GM19324 (cell line): ENCODE data around the gene ITGAE.
"Not testable (repeated sequence)": the region's sequence is repeated elsewhere in the genome, so short reads cannot be mapped to it uniquely, and the experiment has no call there.

ENCODE experiments used
- ATAC-seq: cut with Tn5 transposase; IDR thresholded peaks from one replicate; pipeline ENCODE4 v1.9.1; 2021; ENCODE audit warnings: mild to moderate bottlenecking, moderate library complexity; ENCODE audit not compliant: unreplicated experiment, low FRiP score

ITGAE gene

DNA sequence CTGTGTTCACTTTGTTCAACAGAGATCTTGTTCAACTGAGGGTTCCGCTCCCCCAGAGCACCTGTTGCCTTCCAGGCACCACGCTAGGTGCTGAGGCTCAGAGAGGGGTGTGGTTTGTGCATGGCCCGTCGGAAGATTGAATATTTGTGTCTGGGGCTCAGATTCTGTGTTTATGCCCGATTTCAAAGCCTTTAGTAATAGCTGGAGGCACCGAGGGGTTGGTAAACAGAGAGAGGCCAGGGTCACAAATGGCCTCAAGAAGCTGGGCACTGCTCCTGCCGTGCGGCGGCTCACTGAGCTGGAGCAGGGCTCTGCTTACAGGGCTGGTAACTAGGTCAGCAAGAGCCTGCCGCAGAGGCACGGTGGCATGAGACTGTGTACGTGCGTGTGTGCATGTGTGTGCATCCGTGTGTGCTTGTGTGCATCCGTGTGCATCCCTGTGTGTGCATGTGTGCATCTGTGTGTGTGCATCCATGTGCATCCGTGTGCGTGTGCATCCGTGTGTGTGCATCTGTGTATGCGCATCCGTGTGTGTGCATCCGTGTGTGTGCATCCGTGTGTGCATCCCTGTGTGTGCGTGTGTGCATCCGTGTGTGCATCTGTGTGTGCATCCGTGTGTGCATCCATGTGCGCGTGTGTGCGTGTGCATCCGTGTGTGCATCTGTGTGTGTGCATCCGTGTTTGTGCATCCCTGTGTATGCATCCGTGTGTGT lies 5.4 kb downstream of the ITGAE start:
- no peak for ATAC-seq

DNA sequence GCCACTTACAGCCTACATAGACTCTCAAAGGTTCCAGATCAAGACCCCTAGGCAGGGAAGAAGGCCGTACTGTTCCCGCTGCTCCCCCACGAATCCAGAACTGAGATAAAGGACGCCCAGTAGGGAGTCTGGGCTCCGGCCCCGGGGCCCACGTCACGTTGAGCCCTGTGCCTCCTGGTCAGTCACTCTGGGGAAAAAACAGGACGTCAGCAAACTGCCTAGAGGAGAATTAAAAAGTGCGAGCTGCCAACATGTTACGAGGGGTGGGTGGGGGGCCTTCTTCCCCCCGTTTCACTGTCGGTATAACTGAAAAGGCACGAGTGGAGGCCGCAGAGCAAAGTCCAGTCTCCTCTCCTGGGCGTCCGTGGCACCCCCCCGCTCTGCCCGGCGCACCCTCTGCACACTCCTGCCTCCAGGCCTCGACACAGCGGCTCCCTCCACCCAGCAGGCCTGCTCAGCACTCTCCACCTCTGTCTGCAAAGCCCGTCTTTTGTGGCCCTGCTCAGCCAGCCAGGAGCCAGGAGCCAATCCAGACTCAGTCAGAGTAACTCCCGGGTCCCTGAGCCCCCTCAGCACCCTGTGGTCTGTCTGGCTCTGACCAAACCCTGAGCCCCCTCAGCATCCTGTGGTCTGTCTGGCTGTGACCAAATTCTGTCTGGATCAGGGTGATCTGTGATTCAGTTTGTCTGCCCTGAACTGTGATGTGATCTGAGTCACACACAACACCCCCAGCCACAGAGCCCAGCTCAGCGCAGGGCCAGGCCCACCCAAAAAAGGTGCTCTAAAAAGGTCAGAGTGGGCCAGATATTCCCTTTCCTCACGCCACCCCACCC lies 6.2 kb downstream of the ITGAE start:
- ATAC-seq = no peak

DNA sequence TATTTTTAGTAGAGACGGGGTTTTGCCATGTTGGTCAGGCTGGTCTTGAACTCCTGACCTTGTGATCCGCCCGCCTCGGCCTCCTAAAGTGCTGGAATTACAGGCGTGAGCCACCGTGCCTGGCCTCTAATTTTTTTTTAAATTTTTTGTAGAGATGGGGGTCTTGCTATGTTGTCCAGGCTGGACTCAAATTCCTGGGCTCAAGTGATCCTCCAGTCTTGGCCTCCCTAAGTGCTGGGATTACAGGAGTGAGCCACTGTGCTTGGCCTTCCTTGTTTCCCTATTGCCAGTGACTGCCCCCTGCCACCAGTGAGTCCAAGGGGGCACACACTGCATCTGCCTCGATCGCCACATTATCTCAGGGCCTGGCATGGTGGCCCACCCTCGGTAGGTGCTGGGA lies 6.8 kb downstream of the ITGAE start:
- not testable (repeated sequence) for ATAC-seq

DNA sequence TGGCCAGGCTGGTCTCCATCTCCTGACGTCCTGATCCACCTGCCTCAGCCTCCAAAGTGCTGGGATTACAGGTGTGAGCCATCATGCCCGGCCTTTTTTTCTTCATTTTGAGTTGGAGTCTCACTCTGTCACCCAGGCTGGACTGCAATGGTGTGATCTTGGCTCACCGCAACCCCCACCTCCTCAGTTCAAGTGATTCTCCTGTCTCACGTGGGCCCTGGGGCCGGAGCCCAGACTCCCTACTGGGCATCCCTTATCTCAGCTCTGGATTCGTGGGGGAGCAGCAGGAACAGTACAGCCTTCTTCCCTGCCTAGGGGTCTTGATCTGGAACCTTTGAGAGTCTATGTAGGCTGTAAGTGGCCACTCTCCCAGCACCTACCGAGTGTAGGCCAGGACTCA lies 7.7 kb downstream of the ITGAE start:
- ATAC-seq = not testable (repeated sequence)

DNA sequence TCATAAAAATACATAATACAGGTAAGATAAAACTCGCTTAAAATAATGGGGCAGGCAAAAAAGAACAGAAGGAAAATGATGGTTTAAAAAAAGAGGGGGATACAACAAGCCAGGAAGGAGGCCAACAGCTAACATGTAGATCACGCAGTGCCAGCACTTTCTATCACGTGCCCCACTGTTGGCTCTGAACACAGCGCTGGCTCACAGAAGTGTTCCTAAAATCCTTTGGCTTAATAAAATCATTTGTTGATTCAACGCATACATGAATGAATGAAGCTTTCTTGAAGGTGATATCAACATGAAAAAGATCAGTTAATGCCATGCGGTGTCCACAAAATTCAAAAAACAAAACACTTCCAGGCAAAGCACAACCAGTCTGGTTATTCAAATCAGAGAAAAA lies 8.5 kb downstream of the ITGAE start:
- ATAC-seq = no peak

DNA sequence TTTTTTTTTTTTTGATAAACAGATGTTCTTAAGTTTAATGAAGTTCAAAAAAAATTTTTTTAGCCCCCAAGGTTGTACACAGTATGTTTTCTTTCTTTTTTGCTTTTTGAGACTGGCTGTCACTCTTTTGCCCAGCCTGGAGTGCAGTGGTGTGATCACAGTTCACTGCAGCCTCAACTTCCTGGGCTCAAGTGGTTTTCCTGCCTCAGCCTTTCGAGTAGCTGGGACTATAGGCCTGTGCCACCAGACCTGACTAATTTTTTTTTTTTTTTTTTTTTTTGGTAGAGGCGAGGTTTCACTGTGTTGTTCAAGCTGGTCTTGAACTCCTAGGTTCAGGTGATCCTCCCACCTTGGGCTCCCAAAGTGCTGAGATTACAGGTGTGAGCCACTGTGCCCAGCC lies 12.8 kb downstream of the ITGAE start:
- no peak for ATAC-seq

DNA sequence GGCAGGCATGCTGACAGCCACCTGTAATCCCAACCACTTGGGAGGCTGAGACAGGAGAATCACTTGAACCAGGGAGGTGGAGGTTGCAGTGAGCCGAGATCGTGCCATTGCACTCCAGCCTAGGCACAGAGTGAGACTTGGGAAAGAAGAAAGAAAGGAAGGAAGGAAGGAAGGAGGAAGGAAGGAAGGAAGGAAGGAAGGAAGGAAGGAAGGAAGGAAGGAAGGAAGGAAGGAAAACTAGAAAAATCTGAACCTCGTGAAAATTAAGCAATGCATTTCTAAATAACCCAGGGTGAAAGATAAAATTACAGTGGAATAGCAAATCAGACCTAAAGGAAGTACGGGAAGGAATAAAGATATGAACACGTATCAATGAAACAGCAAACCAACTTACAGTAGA lies 15.7 kb downstream of the ITGAE start:
- ATAC-seq = not testable (repeated sequence)

DNA sequence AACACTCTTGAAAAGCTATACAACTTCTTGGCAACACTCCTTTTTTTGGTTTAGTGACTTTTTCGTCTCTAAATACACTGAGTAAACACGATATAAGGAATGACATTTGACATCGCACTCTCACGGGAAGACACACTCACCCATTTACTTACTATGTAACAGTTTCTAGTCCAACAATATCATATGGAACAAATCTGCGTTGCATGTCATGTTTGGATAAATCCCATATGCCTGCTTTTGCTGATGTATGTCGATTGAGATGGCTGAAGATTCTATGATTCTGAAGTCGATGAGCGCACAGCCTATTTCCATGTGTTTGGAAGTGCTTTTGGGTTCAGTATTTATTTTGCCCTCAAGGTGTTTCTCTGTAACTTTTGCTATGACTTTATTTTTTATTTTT lies 18.2 kb downstream of the ITGAE start:
- ATAC-seq = no peak

DNA sequence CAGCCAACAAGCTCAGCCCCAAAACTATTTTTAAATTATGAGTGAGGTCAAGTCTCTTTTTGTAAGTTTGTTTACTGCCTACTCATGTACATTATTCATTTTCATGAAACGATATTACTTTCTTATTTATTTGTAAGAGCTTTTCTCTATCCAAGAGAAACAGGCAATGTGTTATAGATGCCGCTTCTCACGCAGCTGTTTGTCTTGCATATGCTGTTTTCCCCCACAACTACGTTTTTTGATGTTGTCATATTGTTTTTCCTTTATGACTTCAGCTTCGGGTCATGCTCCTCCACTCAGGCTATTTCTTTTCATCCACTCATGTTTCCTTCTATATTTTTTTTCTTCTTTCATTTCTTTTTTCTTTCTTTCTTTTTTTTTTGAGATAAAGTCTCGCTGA lies 20.0 kb downstream of the ITGAE start:
- no peak for ATAC-seq

DNA sequence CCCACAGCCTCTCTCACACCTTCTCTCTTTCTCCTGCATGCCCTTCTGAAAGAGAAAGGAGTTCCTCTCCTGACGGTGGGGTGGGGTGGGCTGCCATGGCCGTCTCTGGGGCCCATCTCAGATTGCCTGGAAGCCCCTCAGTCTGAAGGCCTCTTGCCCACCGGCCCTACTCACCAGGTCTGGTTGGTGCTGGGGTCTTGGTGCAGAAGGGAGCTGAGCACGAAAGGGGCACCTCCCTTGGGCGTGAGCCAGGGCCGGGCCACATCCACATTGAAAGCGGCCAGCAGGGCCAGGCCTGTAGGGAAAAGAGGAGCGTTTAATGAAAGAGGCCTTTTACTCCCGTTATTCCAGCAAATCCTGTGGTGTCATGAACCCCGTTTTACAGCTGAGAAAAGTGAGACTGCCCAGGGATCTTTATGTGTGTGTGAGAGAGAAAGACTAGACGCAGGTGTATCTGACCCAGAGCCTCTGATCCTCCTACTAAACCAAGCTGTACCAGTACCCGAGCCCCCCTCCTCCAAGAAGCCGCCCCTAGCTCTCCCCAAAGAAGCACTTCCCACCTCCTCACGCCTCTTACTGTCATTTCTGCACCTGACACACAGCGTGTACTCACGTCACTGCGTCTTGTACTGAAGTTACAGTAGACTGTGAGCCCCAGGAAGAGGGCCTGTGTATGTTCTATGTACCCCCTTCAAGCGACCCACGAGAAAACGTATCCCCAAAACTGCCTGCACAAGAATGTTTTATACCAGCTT lies 23.4 kb downstream of the ITGAE start:
- ATAC-seq = no peak

DNA sequence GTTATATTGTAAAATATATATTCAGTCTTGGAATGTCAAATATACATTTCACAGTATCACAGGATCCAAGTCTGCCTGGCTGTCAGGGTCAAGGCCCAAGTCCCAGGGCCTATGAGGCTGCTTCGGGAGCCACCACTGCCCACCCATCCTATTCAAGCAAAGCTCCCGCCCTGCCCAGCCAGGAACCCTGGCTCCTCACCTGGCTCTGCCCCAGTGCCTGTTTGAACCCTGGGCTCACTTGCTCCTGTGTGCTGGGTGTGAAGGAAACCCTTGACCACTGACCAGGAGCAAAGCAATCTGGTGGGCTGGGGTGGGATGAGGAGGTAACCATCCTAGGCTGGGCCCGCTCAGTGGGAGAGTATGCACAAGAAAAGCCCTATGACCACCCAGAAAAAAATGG lies 27.0 kb downstream of the ITGAE start:
- ATAC-seq = no peak

DNA sequence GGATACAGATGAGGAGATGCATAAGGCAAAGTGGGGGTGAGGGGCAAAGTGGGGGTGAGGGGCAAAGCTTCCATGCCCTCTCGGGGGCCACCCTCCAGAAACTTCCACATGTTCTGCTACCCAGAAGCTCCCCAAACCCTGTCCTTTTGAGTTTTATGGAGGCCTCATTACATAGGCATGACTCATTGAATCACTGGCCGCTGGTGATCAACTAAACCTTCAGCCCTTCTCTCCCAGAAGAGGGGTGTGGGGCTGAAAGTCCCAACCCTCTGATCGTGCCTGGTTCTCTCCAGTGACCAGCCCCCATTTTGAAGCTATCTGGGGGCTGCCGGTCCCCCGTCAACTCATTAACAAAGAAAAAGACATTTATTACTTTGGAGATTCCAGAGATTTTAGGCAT lies 27.5 kb downstream of the ITGAE start:
- ATAC-seq = no peak

DNA sequence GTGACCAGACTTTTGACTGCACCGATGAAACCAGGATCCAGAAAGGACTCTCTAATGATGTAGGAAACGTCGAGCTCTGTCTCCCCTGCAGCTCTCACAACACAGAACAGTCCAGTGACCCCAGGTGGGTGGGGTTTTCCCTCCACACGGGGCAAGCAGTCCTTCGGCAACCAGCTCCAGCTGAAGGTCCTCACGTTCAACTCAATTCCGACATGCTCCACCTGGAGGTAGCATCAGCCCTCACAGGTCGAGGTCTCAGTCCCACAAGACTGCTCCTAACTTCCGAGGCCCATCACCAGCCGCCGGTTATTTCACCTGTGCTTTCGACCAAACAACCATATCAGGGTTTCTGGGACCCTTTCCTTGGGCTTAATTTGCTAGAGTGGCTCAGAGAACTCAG lies 28.2 kb downstream of the ITGAE start:
- no peak for ATAC-seq

DNA sequence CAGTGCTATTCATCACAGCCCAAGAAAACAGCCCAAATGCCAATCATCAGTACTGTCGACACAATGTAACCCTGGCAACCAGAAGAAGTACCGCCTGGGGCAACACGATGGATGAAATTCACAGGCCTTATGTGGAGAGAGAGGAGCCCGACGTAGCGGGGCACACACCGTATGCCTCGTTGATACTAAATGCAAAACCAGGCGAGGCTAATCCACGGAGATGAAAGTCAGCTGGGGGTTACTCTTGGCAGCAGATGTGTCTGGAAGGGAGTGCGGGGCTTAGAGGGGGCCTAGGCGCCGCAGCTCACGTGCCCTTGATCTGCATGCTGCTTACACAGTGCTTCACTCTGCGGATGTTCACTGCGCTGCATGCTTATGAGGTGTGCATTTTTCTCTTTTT lies 29.8 kb downstream of the ITGAE start:
- no peak for ATAC-seq

DNA sequence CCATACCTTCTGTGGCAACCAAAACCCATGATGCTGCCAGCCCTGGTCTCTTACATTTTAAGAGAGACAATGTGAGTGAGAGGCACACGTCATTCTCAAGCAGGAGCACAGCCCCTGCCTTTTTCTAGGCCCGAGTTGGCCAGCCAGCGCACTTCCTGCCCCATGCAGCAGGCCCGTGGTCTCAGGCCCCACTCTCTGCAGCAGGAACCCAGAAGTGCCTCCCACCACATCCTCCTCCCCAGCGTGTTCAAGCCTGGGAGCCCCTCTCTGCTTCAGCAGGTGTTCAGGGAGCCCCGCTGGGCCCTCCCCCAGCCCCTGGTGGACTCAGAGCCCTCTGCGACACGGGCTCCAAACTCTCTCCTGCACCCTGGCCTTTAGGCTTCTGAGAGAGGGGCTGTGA lies 30.5 kb downstream of the ITGAE start:
- ATAC-seq = no peak

DNA sequence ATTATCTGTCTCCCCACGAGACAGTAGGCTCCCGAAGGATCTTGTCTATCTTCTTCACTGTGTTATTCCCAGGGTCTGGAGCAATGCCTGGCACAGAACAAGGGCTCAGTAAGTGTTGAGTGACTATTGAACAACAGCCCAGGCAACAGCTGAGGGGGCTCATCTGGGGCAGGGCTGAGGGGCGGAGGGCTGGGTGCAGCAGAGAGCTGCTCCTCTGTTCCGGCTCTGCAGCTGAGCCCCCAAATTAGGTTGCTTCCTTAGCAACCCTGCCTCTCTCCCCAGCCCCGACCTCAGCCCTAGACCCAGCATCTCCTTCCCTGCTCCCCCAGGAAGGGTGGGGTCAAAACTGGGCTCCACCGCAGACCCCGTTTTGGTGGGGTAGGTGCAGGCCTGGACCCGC lies 32.2 kb downstream of the ITGAE start:
- no peak for ATAC-seq

DNA sequence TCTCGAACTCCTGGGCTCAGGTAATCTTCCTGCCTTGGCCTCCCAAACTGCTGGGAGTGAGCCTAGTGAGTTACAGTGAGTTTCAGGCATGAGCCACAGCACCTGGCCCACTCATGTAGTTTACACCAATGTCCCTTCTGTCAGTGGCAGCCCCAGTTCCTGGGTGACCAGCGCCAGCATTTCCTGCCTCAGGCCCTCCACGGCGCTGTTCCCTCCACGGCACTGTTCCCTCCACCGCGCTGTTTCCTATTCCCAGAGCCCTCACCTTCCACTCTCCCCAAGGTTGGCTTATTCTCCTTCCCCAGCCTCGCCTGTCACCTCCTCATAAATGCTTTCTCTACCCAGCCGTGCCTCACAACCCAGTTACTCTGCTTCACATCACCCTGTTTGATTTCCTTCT lies 32.6 kb downstream of the ITGAE start:
- no peak for ATAC-seq

DNA sequence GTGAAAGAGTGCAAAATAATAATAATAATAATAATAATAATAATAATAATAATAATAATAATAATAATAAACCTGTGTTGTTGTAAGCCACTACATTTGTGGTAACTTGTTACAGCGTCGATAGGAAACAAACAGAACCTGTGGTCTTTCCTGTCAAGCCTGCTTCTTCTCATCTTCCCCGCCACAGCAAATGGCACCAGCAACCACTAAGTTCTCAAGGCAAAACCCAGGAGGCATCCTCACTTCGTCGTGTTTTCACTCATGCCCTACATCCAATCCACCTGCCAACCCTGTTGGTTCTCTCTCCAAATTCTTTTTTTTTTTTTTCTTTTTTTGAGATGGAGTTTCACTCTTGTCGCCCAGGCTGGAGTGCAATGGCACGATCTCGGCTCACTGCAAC lies 34.2 kb downstream of the ITGAE start:
- no peak for ATAC-seq

DNA sequence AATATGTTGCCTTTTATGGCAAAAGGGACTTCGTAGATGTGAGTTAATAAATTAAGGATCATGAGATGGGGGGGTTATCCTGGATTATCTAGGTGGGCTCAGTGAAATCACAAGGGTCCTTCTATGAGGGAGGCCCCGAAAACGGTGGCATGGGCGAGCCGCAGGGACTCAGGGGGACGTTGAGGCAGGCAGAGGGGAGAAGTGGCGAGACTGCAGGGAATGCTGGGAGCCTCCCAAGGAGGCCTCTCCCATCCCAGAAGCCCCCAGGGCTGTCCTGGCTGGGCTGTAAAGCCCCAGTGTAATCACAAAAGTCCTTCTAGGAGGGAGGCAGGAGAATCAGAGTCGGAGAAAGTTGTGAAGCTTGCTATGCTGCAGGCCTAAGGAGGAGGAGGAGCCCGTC lies 35.0 kb downstream of the ITGAE start:
- ATAC-seq = no peak

DNA sequence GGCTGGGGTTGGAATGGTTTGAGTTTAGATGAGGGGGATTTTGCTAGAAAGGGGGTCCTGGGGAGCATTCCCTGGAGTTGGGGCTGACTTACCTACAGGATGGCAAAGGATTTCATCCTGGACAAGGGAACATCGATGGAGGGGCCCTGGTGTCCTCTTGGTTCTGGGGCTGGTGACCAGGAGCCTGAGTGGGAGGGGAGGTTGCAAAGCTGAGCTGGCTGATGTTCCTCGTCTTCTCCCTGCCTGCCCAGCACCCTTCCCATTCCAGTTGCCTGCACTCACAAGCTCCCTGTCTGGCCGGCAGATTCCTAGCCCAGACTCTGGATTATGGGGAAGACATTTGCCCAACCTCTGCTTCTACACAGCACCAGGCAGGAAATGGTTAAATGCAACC lies 37.2 kb downstream of the ITGAE start:
- no peak for ATAC-seq
